HCT116 (cell line): ENCODE results near the gene GIT2.

ENCODE experiments used
- ATF3 ChIP-seq: IDR thresholded peaks from 2 replicates; pipeline ENCODE4 v1.6.1; 2012
- EGR1 ChIP-seq: IDR thresholded peaks from 2 replicates; pipeline ENCODE4 v1.6.1; 2012; ENCODE audit warnings: low read depth
- EZH2 ChIP-seq: fragments of 200-600 bp; sonication (generic); IDR thresholded peaks from 2 replicates; pipeline ENCODE4 v1.6.1; 2017; ENCODE audit warnings: antibody characterized with exemption, mixed run types
- EZH2phosphoT487 ChIP-seq: fragments of 200-600 bp; IDR thresholded peaks from 2 replicates; pipeline ENCODE4 v1.6.1; 2018; ENCODE audit warnings: antibody characterized with exemption, borderline replicate concordance
- MAX ChIP-seq: IDR thresholded peaks from 2 replicates; pipeline ENCODE4 v1.6.1; 2012
- POLR2A ChIP-seq: IDR thresholded peaks from 2 replicates; pipeline ENCODE4 v1.7.0; 2011; ENCODE audit warnings: borderline replicate concordance; ENCODE audit not compliant: insufficient read depth, insufficient read length; ENCODE audit errors: extremely low read depth
- POLR2AphosphoS5 ChIP-seq: IDR thresholded peaks from 2 replicates; pipeline ENCODE4 v1.6.1; 2011; ENCODE audit warnings: mild to moderate bottlenecking, low read depth, low read length, moderate library complexity
- REST ChIP-seq: IDR thresholded peaks from 2 replicates; pipeline ENCODE4 v1.6.1; 2012; ENCODE audit warnings: low read depth
- SIN3A ChIP-seq: IDR thresholded peaks from 2 replicates; pipeline ENCODE4 v1.6.1; 2012; ENCODE audit warnings: low read depth
- YY1 ChIP-seq: IDR thresholded peaks from 2 replicates; pipeline ENCODE4 v1.6.1; 2011; ENCODE audit warnings: low read length, low read depth, moderate library complexity, mild to moderate bottlenecking; ENCODE audit not compliant: insufficient replicate concordance; ENCODE audit errors: extremely low read depth
- ZFX ChIP-seq: fragments of 450-650 bp; IDR thresholded peaks from 2 replicates; pipeline ENCODE4 v1.6.1; 2017
- TF ChIP-seq, protein P1 (sequence below), 3 experiments: fragments of 200-600 bp in 1 of 3; sonication (generic) in 1 of 3; IDR thresholded peaks in 2 of 3; conservative IDR thresholded peaks in 1 of 3; 2 replicates each; pipeline ENCODE4 v1.5.1; 2012 to 2017; ENCODE audit warnings: low read depth in 2 of 3, low read length in 2 of 3, antibody characterized with exemption in 1 of 3, borderline replicate concordance in 1 of 3, control low read depth in 1 of 3, mild to moderate bottlenecking in 1 of 3, mixed read lengths in 1 of 3, mixed run types in 1 of 3, moderate library complexity in 1 of 3; ENCODE audit not compliant: insufficient read depth in 1 of 3
- TF ChIP-seq, protein P2 (sequence below): IDR thresholded peaks from 2 replicates; pipeline ENCODE4 v1.6.1; 2011; ENCODE audit warnings: mild to moderate bottlenecking, low read length, moderate library complexity; ENCODE audit not compliant: insufficient replicate concordance; ENCODE audit errors: extremely low read depth

- no peak for TF ChIP-seq EZH2
- no peak for TF ChIP-seq POLR2A
- TF ChIP-seq MAX = no peak
- TF ChIP-seq, protein P1, sequence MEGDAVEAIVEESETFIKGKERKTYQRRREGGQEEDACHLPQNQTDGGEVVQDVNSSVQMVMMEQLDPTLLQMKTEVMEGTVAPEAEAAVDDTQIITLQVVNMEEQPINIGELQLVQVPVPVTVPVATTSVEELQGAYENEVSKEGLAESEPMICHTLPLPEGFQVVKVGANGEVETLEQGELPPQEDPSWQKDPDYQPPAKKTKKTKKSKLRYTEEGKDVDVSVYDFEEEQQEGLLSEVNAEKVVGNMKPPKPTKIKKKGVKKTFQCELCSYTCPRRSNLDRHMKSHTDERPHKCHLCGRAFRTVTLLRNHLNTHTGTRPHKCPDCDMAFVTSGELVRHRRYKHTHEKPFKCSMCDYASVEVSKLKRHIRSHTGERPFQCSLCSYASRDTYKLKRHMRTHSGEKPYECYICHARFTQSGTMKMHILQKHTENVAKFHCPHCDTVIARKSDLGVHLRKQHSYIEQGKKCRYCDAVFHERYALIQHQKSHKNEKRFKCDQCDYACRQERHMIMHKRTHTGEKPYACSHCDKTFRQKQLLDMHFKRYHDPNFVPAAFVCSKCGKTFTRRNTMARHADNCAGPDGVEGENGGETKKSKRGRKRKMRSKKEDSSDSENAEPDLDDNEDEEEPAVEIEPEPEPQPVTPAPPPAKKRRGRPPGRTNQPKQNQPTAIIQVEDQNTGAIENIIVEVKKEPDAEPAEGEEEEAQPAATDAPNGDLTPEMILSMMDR (IDR thresholded peaks at IDR 0.05 in 2 of 3, conservative IDR thresholded peaks at IDR 0.05 in 1 of 3; ENCODE audit: borderline replicate concordance in 1 of 3, insufficient read depth in 1 of 3, low read depth in 2 of 3, low read length in 2 of 3) = no peak
- TF ChIP-seq REST = no peak
- TF ChIP-seq, protein P2, sequence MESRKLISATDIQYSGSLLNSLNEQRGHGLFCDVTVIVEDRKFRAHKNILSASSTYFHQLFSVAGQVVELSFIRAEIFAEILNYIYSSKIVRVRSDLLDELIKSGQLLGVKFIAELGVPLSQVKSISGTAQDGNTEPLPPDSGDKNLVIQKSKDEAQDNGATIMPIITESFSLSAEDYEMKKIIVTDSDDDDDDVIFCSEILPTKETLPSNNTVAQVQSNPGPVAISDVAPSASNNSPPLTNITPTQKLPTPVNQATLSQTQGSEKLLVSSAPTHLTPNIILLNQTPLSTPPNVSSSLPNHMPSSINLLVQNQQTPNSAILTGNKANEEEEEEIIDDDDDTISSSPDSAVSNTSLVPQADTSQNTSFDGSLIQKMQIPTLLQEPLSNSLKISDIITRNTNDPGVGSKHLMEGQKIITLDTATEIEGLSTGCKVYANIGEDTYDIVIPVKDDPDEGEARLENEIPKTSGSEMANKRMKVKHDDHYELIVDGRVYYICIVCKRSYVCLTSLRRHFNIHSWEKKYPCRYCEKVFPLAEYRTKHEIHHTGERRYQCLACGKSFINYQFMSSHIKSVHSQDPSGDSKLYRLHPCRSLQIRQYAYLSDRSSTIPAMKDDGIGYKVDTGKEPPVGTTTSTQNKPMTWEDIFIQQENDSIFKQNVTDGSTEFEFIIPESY = no peak
- TF ChIP-seq POLR2AphosphoS5 = no peak
- no peak for TF ChIP-seq ZFX
- TF ChIP-seq YY1 = no peak
- TF ChIP-seq ATF3 = no peak
- no peak for TF ChIP-seq SIN3A
- TF ChIP-seq EZH2phosphoT487 = no peak
- no peak for TF ChIP-seq EGR1
These were observed 80.8 kb downstream of the GIT2 start for GRCh38 chr12:109915171-109916040.
